GM21447 (cell line): ENCODE results near the gene RPS6KC1.
"Not testable (repeated sequence)": the region's sequence is repeated elsewhere in the genome, so short reads cannot be mapped to it uniquely, and the experiment has no call there.

Source experiments
- ATAC-seq: cut with Tn5 transposase; IDR thresholded peaks from one replicate; pipeline ENCODE4 v1.9.1; 2021; ENCODE audit not compliant: unreplicated experiment

The RPS6KC1 gene

DNA sequence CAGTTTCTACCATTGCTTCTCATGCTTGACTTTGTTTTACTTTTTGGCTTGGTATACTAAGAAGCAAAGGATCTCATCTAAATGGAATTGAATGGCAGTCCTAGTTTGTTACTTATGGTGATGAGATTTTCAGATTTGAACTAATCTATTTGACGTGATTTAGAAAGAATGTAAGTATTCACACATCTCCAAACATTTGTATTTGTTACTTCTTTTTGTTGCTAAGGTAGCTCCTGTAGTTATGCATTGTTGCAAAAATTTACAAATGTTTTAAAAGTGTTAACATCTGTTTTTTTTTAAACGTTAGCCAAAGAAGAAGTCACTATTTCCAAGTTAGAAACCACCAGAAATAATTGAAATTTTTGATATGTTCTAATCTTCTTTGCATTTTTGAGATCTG lies 222.5 kb downstream of the RPS6KC1 start:
- ATAC-seq: no peak

- no peak for ATAC-seq
These were observed 223.1 kb downstream of the RPS6KC1 start for GRCh38 chr1:213274140-213274539.

- ATAC-seq: no peak
These were observed 224.3 kb downstream of the RPS6KC1 start for GRCh38 chr1:213275293-213275692.

- no peak for ATAC-seq
These were observed 225.2 kb downstream of the RPS6KC1 start for GRCh38 chr1:213276236-213276635.

GRCh38 chr1:213277036-213277435 lies 226.0 kb downstream of the RPS6KC1 start:
- ATAC-seq: no peak

DNA sequence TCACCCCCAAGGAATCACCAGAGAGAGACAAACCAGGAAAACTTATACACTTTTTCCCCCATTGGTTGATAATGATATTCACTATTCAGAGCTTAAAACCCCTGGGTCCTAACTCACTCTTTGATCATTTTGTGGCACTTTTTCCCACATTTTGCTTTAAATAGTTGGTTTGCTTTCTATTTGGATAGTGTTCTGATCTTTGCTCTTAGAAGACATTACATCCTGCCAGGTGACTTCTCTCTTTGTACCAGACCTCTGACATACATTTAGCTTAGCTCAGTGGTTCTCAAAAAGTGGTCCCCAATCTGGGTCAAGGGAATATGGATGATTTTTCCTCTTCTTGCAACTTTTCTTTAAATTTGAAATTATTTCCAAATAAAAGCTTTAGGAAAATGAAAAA lies 228.4 kb downstream of the RPS6KC1 start:
- ATAC-seq: no peak

DNA sequence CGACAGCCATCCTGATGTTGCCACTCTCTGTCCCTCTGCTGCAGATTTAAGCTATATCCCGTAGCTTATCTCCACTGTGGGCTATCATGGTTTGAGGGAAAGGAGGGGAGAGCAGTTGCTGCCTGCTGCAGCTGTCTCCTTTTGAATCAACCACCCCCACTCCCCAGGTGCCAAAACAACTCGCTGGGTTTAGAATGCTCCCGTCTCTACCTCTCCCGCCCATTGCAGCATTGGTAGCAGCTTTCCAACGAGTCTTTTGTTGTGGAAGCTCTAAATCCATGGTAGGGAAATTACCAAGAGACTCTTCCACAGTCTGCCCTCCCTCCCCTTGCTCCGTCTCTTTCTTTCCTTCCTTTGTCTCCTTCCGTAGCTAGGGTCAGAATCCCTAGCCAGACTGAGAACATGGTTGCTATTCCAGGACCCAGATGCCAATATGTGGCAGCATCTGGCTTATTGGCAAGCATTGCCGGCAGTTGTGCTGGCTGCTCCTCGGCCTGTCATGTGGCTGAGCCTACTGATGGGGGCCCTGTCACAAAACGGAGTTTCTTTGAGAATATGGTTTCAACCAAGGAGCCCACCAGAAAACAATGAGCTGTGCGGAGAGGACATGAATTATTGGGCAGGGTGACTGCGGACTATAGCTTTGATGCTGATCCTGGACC lies 230.7 kb downstream of the RPS6KC1 start:
- ATAC-seq: no peak

DNA sequence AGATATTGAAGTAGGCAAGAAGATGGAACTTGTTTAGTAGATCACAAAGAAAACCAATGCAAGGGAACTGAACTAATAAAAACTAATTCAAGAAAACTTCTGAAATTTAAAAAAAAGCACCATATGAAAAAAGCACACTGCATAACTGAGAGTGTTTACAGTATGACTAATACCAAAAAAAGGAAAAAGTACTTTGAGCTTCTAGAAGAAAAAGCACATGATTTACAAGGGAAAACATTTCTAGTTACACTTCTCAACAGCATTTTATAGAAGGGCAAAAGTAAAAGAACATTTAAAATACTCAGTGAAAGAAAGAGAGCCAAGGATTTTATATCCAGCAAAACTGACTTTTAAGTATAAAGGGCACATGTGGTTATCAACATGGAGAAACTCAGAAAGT lies 233.6 kb downstream of the RPS6KC1 start:
- ATAC-seq: no peak

DNA sequence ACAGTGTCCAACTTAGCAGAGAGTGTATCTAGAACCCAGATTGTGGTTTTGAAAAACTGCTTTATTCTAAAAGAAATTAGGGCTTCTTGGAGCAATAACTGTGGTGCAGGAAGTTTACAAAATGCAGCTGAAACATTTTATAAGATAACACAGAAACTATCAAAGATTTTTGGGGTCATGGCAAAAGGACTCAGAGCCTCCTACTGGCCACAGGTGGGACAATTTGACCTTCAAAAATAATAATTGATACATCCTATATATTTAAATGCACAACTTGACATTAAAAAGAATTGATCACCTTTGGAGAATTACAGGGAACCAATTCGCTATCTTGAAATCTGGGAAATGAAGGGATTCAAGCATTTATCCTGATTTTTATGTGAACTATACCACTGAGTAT lies 235.2 kb downstream of the RPS6KC1 start:
- ATAC-seq: no peak

DNA sequence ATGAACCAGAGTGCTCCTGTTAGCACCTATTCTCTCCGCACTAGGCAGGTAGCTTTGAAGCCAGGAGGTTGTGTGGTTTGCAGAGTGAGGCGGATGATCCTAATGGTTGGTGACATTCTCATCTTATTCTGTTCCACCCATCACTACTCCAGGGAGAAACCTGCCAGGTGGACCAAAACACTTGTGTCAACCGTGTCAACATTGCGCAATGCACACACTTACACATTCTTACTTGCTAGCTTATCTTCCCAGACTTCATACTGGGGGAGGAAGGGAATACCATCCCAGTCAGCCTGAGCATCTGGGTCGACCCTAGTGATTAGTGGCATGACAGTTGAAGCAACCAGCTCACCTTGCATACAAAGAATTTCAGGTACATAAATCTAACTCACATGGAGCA lies 236.9 kb downstream of the RPS6KC1 start:
- ATAC-seq: no peak

GRCh38 chr1:213291526-213291925 lies 240.5 kb downstream of the RPS6KC1 start:
- no peak for ATAC-seq

- ATAC-seq: no peak
These were observed 241.6 kb downstream of the RPS6KC1 start for GRCh38 chr1:213292614-213293013.

DNA sequence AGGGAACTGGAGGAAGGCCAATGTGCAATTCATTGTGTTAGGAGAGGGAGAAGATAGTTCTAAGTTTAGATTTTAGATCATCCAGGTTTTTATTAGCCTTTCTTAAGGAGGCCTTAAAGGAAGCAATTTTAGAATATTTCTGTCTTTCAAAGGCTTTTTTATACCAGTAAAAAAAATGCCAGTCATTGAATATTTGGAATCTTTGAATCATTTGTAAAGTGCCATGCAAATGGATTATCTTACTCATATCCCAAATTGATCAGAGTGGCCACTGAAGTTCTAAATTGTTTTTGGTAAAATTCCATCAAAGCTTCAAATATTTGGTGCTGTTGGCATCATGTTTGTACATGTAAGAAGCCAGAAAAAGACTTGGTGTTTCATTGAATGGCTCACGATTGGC lies 244.8 kb downstream of the RPS6KC1 start:
- ATAC-seq: no peak

DNA sequence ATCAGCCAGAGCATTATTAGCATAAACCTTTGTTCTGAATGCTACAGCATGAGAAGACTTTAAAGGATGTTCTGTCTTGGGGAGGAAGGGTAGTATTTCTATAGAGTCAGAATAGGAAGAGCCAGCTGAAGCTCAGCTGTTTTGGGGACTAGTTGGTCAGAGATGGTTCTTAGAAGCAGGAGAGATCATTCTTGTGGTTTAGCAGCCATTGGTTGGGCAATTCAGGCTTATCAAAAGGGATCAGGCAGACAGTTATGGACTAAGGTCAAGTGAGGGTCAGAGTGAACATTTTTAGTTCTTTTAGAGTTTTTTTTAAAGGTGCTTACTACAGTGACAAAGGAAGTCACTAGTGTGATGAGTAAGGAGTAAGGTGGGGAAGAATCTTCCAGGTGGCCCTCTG lies 245.5 kb downstream of the RPS6KC1 start:
- no peak for ATAC-seq

DNA sequence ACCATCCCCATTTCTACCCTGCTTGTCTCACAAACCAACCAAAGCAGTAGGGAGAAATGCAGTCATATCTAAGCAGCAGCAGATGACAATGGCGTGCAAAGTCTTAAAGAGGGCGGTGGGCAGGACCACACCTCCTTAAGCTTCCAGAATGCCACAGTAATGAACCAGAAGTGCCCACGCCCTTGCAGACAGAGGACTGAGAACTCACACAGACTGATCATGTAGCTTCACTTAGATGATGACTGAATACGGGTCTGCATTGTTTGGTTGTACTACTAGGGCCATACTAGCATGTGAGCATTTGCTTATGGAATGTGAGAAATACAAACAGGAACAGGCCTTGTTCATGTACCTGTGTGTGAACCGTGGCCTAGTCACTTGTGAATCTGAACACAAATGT lies 246.0 kb downstream of the RPS6KC1 start:
- no peak for ATAC-seq

DNA sequence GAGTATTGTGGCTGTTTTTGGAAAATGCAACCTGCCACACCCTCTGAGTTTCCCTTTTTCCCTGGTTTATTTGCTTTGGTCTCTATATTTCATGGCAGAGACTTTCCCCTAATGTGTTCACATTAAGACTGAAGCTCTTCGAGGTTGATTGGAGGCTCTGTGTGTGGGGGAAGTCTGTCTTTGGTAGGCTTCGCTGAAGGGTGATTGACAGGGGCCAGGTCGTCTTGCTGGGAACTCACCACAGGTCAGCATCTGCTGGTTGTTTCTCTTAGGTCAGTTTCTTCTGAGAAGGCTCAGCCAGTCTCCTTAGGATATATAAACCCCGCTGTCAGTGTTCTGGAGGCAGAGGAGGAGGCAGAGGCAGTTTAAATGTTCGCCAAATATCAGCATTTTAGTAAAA lies 249.4 kb downstream of the RPS6KC1 start:
- ATAC-seq: no peak

DNA sequence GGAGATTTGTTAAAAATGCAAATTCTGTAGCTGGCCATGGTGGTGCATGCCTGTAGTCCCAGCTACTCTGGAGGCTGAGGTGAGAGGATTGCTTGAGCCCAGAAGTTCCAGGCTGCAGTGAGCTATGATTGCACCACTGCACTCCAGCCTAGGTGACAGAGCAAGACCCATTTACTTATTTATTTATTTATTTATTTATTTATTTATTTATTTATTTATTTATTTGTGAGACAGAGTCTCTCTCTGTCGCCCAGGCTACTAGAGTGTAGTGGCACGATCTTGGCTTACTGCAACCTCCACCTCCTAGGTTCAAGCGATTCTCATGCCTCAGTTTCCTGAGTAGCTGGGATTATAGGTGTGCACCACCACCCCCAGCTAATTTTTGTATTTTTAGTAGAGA lies 250.5 kb downstream of the RPS6KC1 start:
- not testable (repeated sequence) for ATAC-seq

GRCh38 chr1:213303286-213303685 lies 252.2 kb downstream of the RPS6KC1 start:
- no peak for ATAC-seq

DNA sequence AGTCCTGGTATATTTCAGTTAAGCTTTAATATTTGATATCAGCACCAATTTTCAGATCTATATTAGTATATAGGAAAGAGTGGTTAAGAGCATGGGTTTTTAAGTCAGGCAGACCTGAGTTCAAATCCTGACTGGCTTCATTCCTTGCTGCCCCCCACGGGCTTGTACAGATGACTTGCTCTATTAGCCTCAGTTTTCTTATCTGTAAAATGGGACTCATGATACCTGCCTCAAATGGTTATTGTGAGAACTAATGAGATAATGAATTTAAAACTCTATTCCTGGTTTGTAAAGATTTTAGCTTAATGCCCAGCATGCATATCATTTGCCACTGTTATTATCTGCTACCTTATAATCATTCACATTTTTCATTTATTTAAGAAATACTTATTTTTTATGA lies 264.5 kb downstream of the RPS6KC1 start:
- ATAC-seq: no peak

DNA sequence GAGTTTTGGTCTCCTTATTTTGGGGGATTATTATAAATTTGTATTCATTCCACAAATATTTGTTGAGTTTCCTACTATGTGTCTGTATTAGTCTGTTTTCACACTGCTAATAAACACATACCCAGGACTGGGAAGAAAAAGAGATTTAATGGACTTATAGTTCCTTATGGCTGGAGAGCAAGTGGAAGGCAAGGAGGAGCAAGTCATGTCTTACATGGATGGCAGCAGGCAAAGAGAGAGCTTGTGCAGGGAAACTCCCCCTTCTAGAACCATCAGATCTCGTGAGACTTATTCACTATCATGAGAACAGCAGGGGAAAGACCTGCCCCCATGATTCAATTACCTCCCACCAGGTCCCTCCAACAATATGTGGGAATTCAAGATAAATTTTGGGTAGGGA lies 267.4 kb downstream of the RPS6KC1 start:
- ATAC-seq: not testable (repeated sequence)

DNA sequence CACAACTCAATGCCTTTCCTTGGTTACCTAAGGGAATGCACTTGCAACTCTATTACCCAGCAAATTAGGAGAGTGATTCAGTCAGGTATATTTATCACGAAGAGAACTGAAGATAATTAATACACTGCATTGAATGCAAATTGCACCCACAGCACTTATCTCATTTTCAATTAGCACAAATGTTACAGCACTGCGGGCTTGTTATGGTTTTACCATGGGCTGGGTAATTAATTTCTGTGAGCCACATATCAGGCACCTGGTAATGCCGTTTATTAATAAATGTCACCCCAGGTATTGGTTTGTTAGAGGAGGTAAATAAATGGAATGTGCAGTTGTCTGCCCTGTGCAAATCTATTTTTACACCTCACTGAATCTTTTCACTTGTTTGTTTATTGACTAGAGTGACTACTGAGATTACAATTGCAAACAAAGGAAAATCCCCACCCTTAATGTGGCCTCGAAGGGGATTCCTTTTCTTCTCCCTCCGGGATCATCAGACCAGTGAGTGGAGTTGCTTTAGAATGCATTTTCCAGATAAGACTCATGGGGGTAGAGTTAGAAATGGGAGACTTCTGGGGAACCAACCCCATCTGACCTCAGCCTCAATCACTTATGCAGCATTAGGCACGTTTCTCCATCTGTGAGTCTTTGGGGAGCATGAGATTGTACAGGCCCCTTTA lies 269.3 kb downstream of the RPS6KC1 start:
- no peak for ATAC-seq
